Non-pigmented ciliary epithelial cell (primary cell): ENCODE data around the gene ANKRD36.
"Not testable (repeated sequence)": the region's sequence is repeated elsewhere in the genome, so short reads cannot be mapped to it uniquely, and the experiment has no call there.

ENCODE experiments used
- DNase-seq: peaks from one replicate; pipeline ENCODE4 v3.0.0-alpha.2; 2010; ENCODE audit warnings: low read depth

The ANKRD36 gene

GRCh38 chr2:97293687-97294086, 180.7 kb downstream of the ANKRD36 start:
- not testable (repeated sequence) for DNase-seq
